Osteoblast (primary cell): ENCODE results near the gene CILP2. TPM values are rescaled to one million over a fixed set of nuclear protein-coding genes. Genes with fewer than 3 reads are reported as not detected.

ENCODE experiments used
- DNase-seq: peaks from one replicate; pipeline ENCODE4 v3.0.0; 2011; ENCODE audit warnings: low spot score, mixed read lengths; ENCODE audit not compliant: insufficient read length; ENCODE audit errors: missing footprints
- H2AFZ ChIP-seq: 2 replicates; pipeline ENCODE4 v1.6.0; 2011; ENCODE audit warnings: mild to moderate bottlenecking, low read length
- H3K27ac ChIP-seq: 2 replicates; pipeline ENCODE4 v1.5.1; 2011; ENCODE audit warnings: mild to moderate bottlenecking, low read depth, low read length, moderate library complexity
- H3K27me3 ChIP-seq: 2 replicates; pipeline ENCODE4 v1.6.0; 2012; ENCODE audit warnings: mild to moderate bottlenecking, control low read depth, inconsistent platforms, low read length, moderate library complexity; ENCODE audit not compliant: insufficient read depth
- H3K36me3 ChIP-seq: 2 replicates; pipeline ENCODE4 v1.5.1; 2011; ENCODE audit warnings: mild to moderate bottlenecking, low read length, control low read depth, moderate library complexity; ENCODE audit not compliant: insufficient read depth
- H3K4me1 ChIP-seq: 2 replicates; pipeline ENCODE4 v1.5.1; 2011; ENCODE audit warnings: mild to moderate bottlenecking, low read length, control low read depth, moderate library complexity; ENCODE audit not compliant: insufficient read depth
- H3K4me2 ChIP-seq: 2 replicates; pipeline ENCODE4 v1.6.0; 2011; ENCODE audit warnings: mild to moderate bottlenecking, low read length; ENCODE audit not compliant: insufficient read depth
- H3K4me3 ChIP-seq: fragments of 200-600 bp; sonication (generic); 3 replicates; pipeline ENCODE4 v1.5.1; 2012; ENCODE audit warnings: mild to moderate bottlenecking, low read length, inconsistent platforms; ENCODE audit not compliant: insufficient read depth
- H3K79me2 ChIP-seq: 2 replicates; pipeline ENCODE4 v1.6.0; 2012; ENCODE audit warnings: mild to moderate bottlenecking, low read length, control low read depth, inconsistent platforms; ENCODE audit not compliant: insufficient read depth
- H3K9me3 ChIP-seq: 2 replicates; pipeline ENCODE4 v1.5.1; 2011; ENCODE audit warnings: low read depth, low read length, control low read depth
- H4K20me1 ChIP-seq: 2 replicates; pipeline ENCODE4 v1.6.0; 2012; ENCODE audit warnings: mild to moderate bottlenecking, low read length, control low read depth; ENCODE audit not compliant: insufficient read depth
- CTCF ChIP-seq: IDR thresholded peaks from 2 replicates; pipeline ENCODE4 v1.5.1; 2011; ENCODE audit warnings: mild to moderate bottlenecking, low read depth, low read length, moderate library complexity; ENCODE audit errors: extremely low read depth
- total RNA-seq: library from RNA; depleted of rRNA; stranded (reverse); fragments of >200 nt; gene quantifications from 2 replicates; pipeline ENCODE4 v1.2.3, GENCODE V29; 2012

CILP2 gene
- total RNA-seq, 1 donor, result 0.72 TPM

GRCh38 chr19:19544954-19545591, 7.0 kb downstream of the CILP2 start:
- Histone ChIP-seq H2AFZ (no peak overlapping the region), H3K4me1 (peaks cover 9% of the 10 kb centered on the region), H3K4me2 (no peak overlapping the region), H3K27ac (no peak overlapping the region), H3K27me3 (peaks cover 7% of the 10 kb centered on the region), H4K20me1 (no peaks in the 10 kb centered on the region), H3K36me3 (no peaks in the 10 kb centered on the region), H3K9me3 (no peaks in the 10 kb centered on the region), H3K4me3 (no peak overlapping the region), H3K79me2 (no peaks in the 10 kb centered on the region)
- no peak for TF ChIP-seq CTCF
- peak; percentile 55 for DNase-seq

DNA sequence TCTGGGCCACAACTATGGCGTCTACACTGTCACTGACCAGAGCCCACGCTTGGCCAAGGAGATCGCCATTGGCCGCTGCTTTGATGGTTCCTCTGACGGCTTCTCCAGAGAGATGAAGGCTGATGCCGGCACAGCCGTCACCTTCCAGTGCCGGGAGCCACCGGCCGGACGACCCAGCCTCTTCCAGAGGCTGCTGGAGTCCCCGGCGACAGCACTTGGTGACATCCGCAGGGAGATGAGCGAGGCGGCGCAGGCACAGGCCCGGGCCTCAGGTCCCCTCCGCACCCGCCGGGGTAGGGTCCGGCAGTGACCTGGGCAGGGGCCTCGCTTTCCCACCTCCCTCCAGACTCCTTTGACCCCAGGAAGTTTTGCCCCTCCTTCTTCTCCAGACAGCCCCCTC, 7.6 kb downstream of the CILP2 start:
- TF ChIP-seq CTCF, result no peak
- H3K9me3 ChIP-seq, result no peaks in the 10 kb centered on the region

DNA sequence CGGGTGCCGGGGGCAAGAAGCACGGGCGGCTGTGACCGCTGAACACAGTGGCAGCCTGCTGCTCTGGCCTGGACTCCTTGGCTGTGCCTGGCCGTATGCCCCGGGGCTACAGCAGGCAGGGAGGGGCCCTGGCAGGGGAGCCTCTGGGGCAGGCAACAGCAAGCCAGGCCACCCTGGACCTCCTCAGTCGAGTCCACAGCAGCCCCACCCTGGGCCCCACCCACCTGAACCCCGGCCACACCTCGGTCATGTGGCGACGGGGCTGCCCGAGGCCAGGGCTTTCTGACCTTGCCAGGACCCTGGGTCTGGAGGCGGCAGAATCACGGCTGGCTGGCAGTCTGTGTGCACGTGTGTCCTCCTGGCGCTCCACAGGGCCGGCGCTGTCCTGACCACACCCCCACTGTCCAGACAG, 8.7 kb downstream of the CILP2 start:
- Histone ChIP-seq H3K79me2 (no peaks in the 10 kb centered on the region), H3K27me3 (peaks cover 7% of the 10 kb centered on the region), H3K4me1 (peaks cover 6% of the 10 kb centered on the region), H3K9me3 (no peaks in the 10 kb centered on the region), H3K27ac (no peak overlapping the region), H4K20me1 (no peaks in the 10 kb centered on the region), H3K4me2 (no peak overlapping the region), H3K4me3 (no peak overlapping the region), H3K36me3 (no peaks in the 10 kb centered on the region), H2AFZ (no peak overlapping the region)
- DNase-seq, result peak; percentile 84
- TF ChIP-seq CTCF, result no peak

More for the DNA sequence above, 7.6 kb downstream of the CILP2 start:
- H3K27me3 ChIP-seq, result peaks cover 7% of the 10 kb centered on the region
- H4K20me1 ChIP-seq, result no peaks in the 10 kb centered on the region
- H3K79me2 ChIP-seq, result no peaks in the 10 kb centered on the region
- H3K4me3 ChIP-seq, result no peak overlapping the region
- no peak overlapping the region for H2AFZ ChIP-seq
- H3K4me1 ChIP-seq, result peaks cover 12% of the 10 kb centered on the region
- peak; percentile 82 for DNase-seq
- no peaks in the 10 kb centered on the region for H3K36me3 ChIP-seq
- H3K4me2 ChIP-seq, result no peak overlapping the region
- H3K27ac ChIP-seq, result no peak overlapping the region

DNA sequence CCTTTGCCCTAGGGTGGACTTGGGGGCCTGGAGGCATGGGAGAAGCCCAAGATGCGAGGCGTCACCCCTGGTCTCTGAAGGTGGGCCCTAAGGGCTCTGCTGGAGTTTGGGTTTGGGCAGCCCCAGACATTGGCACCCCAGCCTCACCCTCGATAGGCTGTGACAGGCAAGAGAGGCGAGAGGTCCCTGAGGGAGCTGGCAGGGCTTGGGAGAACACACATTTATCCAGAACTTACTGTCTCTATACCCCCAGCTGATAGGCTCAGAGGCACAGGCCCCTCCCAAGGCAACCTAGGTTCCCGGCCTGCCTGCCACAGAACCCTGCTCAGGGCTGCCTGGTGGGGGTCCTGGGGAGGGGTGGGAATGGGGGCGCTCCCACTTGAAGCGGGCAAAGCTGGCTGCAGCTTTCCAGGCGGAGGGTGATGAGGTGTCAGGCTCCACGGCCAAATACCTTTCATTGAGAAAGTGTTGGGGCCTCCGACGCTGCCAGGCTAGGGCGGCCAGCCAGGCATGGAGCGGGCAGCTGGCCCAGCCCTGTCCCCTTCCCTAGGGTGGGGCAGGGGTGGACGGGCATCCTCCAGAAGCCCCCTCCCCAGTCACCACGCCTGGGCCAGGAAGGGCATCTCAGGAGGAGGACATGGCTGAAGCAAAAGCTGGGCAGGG, 9.7 kb downstream of the CILP2 start:
- Histone ChIP-seq H3K79me2 (no peaks in the 10 kb centered on the region), H3K9me3 (no peaks in the 10 kb centered on the region), H3K4me2 (no peak overlapping the region), H3K27ac (no peak overlapping the region), H4K20me1 (no peaks in the 10 kb centered on the region), H3K4me3 (no peak overlapping the region), H3K36me3 (no peaks in the 10 kb centered on the region), H2AFZ (no peak overlapping the region), H3K4me1 (peaks cover 9% of the 10 kb centered on the region), H3K27me3 (peaks cover 7% of the 10 kb centered on the region)
- peak; percentile 87 for DNase-seq
- TF ChIP-seq CTCF, result no peak
